Endothelial cell (in vitro differentiated cells): ENCODE data around the gene CDC14C. TPM values are rescaled to one million over a fixed set of nuclear protein-coding genes. Genes with fewer than 3 reads are reported as not detected.

Experiments
- DNase-seq: peaks from one replicate; pipeline ENCODE4 v3.0.0; 2021; ENCODE audit warnings: low spot score
- H3K27ac Mint-ChIP-seq: one replicate; pipeline ENCODE4 v1.8.0; 2021; ENCODE audit warnings: mixed read lengths, inconsistent platforms; ENCODE audit not compliant: unreplicated experiment
- H3K27me3 Mint-ChIP-seq: one replicate; pipeline ENCODE4 v1.8.0; 2021; ENCODE audit warnings: mild to moderate bottlenecking, moderate library complexity, mixed read lengths, inconsistent platforms; ENCODE audit not compliant: unreplicated experiment
- H3K36me3 Mint-ChIP-seq: one replicate; pipeline ENCODE4 v1.8.0; 2021; ENCODE audit warnings: mild to moderate bottlenecking, low read depth, mixed read lengths, inconsistent platforms; ENCODE audit not compliant: unreplicated experiment
- H3K4me1 Mint-ChIP-seq: one replicate; pipeline ENCODE4 v1.8.0; 2021; ENCODE audit warnings: mild to moderate bottlenecking, mixed read lengths, inconsistent platforms; ENCODE audit not compliant: unreplicated experiment
- H3K4me3 Mint-ChIP-seq: one replicate; pipeline ENCODE4 v1.8.0; 2021; ENCODE audit warnings: mild to moderate bottlenecking, mixed read lengths, inconsistent platforms; ENCODE audit not compliant: unreplicated experiment
- H3K9me3 Mint-ChIP-seq: one replicate; pipeline ENCODE4 v1.8.0; 2021; ENCODE audit warnings: mixed read lengths, inconsistent platforms; ENCODE audit not compliant: unreplicated experiment
- CTCF ChIP-seq: fragments of 200-600 bp; sonication (generic); IDR thresholded peaks from one replicate; pipeline ENCODE4 v1.5.0; 2021; ENCODE audit warnings: antibody characterized with exemption; ENCODE audit not compliant: unreplicated experiment
- total RNA-seq: library from RNA; stranded (reverse); fragmentation: NEBNext Ultra II Directional; extraction: Animal tissue kit (Norgen Biotek cat#: 25700); gene quantifications from one replicate; pipeline ENCODE4 v1.2.1, GENCODE V29; 2021; ENCODE audit not compliant: unreplicated experiment

Gene CDC14C
- total RNA-seq, 1 donor from 2014 or later: not detected

GRCh38 chr7:48971173-48971572 lies 46.8 kb downstream of the CDC14C start:
- peaks cover 1% of the 10 kb centered on the region for H3K27me3 Mint-ChIP-seq
- no peak for DNase-seq
- H3K27ac Mint-ChIP-seq: no peak overlapping the region
- no peak for TF ChIP-seq CTCF
- no peaks in the 10 kb centered on the region for H3K36me3 Mint-ChIP-seq
- H3K4me3 Mint-ChIP-seq: no peak overlapping the region
- no peaks in the 10 kb centered on the region for H3K4me1 Mint-ChIP-seq
- H3K9me3 Mint-ChIP-seq: peaks cover 4% of the 10 kb centered on the region

GRCh38 chr7:48976253-48976652 lies 51.9 kb downstream of the CDC14C start:
- no peak for TF ChIP-seq CTCF
- no peak overlapping the region for H3K4me3 Mint-ChIP-seq
- no peaks in the 10 kb centered on the region for H3K36me3 Mint-ChIP-seq
- H3K9me3 Mint-ChIP-seq: no peaks in the 10 kb centered on the region
- H3K27me3 Mint-ChIP-seq: peaks cover 1% of the 10 kb centered on the region
- no peak overlapping the region for H3K27ac Mint-ChIP-seq
- DNase-seq: no peak
- H3K4me1 Mint-ChIP-seq: no peaks in the 10 kb centered on the region

- no peak for DNase-seq
- Mint-ChIP-seq H3K27me3 (peaks cover 1% of the 10 kb centered on the region), H3K27ac (no peak overlapping the region), H3K36me3 (no peaks in the 10 kb centered on the region), H3K4me1 (no peaks in the 10 kb centered on the region), H3K4me3 (no peak overlapping the region), H3K9me3 (no peaks in the 10 kb centered on the region)
- no peak for TF ChIP-seq CTCF
Measured at GRCh38 chr7:48976850-48977249, 52.5 kb downstream of the CDC14C start.
